GM19043 (cell line): Measurements from ENCODE around the gene CACNA1C.

Source experiments
- ATAC-seq: cut with Tn5 transposase; IDR thresholded peaks from one replicate; pipeline ENCODE4 v1.9.1; 2021; ENCODE audit warnings: low read depth; ENCODE audit not compliant: unreplicated experiment

Gene CACNA1C

DNA sequence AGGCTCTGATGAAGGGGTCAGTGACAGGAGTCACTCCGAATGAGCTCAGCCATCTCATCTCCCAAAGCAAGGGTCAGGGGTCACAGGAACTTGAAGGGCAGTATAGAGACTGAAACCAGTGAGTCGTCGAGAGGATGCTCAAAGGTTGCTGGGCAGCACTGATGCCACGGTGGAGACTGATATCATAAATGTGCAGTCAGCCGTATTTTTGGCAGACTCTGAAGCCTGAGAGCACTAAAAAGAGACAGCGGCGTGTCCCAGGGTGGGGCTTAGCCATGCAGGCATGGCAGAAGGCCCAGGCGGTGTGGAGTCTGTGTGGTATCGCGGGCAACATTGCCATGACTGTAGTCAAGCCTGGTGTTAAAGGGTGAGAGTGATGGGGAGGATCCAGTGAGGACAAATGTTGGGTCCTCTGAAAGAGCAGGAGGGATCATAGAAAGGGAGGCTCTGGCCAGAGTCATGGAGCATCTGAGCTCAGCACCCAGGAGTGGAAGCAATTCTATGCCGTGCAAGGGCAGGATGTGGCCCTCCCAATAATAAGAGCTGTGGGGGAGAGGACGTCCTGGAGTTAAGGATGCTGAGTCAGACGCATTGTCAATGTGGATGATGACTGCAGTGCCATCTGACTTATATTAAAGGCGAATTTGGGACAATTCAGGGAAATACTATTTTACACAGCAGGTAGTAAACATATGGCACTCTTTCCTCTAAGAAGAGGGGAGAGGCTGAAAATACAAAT lies 500.8 kb downstream of the CACNA1C start:
- no peak for ATAC-seq

DNA sequence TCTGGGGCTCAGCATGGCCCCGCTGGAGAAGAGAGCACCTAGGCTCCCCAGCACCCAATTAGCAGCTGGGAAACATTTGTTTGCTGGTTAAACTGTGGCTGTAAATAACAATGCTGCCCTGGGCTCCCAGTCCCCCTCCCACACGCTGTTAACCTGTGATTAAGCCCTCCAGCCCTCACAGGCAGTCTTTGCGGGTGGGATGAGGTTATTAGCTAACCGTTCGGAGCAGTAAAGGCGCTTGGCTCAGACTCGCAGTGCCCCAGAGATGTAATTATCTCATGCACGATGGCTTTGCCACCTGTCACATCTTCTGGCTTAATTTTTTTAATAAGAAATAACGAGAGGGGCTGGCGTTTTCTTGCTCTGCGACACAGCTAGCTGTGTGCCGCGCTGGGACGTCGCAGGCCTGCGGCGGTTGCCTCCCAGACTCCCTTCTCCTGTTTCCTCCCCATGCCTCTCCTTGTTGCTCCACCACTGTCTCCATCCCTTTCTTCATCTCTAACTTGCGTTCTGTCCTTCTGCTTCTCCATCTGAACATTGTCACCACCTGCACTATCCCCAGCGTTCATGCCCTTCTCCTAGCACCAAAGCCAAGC lies 502.8 kb downstream of the CACNA1C start:
- no peak for ATAC-seq

DNA sequence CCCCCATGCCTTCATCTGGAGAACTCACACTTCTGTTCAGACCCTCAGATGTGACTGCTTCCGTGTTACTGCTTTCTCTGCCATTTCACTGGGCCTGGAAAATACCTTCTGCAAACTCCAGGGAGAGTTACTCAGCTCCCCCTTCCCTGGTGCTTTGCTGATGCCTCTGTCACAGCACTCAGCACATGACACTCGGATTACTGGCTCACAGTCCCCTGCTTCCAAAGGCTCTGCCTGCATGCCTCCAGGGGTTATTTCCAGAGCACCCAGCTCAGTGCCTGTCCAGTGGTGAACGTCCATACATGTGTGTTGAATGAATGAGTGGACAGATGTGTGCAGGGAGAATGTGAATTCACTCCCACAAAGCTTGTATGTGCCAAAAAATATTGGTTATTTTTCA lies 504.8 kb downstream of the CACNA1C start:
- ATAC-seq: no peak

DNA sequence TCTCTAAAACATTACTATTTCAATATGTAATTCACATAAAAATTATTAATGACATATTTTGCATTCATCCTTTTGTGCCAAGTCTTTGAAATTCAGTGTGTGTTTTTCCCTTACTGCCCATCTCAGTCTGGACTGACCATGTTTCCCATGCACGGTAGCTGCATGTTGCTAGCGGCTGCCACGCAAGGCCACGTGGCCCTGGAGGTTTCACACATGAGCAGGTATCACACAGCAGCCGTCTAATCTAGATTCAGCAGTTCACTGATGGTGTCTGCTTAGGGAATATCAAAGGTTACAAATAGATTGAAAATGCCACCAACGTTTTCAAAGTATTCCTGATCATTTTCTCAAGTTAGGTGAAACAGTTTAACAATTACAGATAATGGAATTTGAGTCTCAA lies 507.1 kb downstream of the CACNA1C start:
- ATAC-seq: no peak

DNA sequence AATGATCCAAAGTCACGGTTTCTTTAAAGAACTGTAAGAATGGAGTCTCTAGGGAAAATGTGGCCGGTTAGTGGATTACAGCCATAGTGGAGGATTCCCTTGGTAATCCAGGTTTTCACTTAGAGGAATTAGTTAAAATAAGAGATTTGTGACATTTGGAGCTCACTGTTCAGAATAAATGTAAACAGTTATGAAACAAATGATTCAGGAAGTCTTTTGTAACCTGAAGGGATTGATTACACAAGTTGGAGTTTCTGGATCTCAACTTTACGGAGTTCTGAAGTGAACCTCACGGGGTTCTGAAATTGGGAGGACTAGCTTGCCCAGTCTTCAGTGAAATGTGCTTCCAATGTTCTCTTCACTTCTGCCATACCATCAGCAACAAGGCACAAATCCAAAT lies 507.6 kb downstream of the CACNA1C start:
- no peak for ATAC-seq

DNA sequence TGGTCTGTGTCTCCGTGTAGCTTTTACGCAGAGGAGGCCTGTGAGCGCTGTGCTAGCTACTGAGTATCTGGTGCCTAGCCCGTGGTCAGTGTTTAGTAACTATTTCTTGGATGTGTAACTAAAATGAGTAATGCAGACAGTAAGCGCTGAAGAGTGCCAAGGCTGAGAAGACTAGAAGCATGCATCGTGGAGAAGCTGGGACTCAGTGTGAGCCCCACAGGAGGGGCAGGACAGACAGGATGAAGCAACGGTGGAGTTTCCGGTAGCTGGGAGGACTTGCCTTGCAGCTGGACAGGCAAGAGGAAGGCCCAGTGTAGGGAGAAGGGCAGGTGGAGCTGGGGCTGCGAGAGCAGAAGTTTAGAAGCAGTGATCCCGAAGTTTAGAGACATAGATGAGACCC lies 508.6 kb downstream of the CACNA1C start:
- no peak for ATAC-seq

DNA sequence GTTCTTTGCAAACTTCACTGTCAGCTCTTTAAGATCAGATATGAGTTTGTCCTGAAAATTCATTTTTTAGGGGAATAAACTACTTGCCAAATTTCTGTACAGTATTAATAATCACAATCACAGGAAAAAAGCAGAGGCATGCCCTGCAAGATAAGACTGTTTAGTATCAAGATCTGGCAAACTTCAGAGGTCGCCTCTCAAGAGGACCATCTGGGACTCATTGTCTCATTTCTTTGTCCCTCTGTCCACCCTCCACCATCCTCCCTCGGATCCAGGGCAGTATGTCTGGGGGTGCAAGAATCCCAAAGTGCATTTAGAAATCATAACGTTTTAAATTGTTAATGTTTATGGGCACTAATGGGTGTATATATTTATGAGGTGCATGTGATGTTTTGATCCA lies 509.6 kb downstream of the CACNA1C start:
- ATAC-seq: no peak

DNA sequence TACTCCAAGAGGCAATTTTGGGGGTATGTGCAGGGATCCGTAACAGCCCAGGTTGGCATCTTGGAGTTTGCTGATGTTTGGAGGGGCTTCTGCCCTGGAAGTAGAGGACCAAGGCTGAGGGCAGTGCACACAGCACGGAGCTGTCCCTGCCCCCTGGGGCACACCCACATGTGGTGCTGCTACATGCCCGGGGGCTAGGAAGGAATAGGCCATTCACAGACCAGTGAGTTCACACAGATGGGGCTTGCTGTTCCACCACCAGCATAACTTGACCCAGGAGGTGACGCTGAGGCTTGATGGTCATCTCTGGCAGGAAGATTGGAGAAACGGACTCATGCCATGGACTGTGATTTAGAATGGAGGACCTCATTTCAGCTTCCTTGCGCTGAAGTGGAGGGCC lies 510.9 kb downstream of the CACNA1C start:
- no peak for ATAC-seq

DNA sequence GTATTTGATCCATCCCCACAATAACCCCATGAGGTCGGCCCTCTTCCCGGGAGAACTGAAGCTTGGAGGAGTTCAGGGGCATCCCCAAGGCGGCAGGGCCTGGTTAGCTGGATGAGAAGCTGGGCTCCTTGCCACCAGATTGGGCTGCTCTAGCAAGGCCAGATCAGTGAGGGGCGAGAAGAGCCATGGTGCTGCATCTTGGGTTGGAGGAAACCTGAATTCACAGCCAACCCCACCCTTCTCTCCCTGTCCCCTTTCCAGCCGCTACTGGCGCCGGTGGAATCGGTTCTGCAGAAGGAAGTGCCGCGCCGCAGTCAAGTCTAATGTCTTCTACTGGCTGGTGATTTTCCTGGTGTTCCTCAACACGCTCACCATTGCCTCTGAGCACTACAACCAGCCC lies 513.4 kb downstream of the CACNA1C start:
- no peak for ATAC-seq

DNA sequence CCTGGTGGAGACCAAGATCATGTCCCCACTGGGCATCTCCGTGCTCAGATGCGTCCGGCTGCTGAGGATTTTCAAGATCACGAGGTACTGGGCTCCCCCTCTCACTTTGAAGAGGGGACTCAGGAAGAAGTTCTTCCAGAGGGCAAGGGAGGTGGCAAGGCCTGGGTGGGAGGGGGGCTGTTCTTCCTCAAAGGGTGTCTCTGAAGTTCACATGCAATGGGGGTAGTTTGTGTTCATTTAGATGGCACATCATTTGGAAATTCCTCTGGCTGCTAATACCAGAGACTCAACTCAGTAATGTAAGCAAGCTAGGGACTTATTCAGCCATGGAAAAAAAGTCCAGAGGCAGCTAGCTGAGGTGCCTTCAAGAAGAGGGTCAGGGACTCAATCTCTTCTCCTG lies 514.9 kb downstream of the CACNA1C start:
- ATAC-seq: no peak

DNA sequence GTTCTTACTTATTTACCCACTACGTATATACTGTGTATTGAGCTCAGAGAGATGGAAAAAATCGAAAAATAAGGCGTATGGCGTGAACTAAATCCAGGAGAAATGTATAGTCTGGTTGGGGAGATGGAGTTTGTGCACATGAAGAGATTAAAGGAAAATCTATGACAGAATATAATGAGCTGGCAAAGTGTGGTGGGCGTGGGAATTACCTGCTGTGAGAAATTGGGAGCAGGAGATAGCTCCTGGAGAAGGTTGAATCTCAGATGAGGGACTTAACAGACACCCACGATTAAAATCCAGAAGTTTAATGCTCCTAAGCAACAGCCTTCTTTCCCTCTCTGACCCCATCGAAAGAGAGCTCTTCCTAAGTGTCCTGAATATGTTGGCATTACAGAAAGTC lies 517.8 kb downstream of the CACNA1C start:
- no peak for ATAC-seq

DNA sequence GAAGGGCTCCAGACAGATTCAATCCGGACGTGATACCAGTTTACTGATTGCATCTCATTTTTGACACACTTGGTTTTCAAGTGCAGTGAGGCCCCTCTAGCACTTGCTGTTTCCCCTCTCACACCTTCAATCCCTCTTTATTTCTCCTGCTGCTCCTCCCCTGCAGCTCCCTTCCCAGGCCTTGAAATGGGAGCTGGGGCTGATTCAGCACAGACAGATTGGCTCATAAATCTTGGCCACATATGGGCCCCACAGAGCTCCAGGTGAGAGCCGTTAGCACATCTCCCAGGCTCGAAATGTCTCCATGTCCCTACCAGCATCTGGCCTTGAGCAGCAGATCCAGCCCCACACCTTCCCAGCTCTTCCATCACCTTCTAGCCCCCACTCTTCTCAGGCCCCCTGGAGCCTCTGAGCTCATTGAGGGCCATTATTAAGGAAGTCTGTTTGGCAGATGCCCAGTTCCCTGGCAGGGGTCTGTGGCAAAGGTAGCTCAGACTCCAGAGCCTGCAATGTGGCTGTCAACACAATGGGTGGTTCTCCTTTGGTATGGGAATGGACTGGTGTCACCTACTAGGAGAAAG lies 521.7 kb downstream of the CACNA1C start:
- no peak for ATAC-seq

DNA sequence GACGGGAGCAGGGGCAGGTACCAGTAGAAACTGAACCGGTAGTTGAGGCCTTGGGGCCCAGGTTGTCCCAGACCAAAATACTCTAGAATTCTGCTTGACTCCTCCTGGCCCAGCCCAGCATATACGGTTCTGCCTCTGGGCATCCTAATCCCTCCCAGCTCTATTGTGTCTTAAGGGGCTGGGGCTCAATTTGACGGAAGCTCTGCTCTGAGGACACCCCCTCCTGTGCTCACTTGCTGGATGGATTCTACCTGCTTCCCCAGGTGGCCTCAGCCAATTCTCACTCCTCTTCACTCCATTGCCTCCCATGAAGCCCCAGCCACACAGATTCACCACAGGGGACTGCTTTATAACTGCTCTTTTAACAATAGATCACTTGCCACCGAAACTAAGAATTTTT lies 522.5 kb downstream of the CACNA1C start:
- ATAC-seq: no peak

DNA sequence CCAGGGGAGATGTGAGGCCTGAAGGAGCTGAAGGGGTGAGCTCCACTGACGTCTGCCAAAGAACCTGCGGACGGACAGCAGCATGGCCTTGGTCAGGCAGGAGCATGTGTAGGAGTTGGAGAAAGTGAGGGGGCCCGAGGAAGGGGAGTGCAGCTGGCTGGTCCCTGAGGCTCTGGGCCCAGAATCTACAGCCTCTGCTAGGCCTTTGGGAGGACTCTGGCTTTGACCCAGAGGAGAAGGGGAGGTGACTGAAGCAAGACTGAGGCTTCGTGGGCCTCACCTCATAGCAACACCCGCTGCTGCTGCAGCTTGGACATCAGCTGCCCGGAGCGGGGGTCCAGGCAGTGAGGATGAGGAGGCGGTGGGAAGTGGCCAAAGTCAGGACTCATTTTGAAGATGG lies 525.4 kb downstream of the CACNA1C start:
- ATAC-seq: no peak

DNA sequence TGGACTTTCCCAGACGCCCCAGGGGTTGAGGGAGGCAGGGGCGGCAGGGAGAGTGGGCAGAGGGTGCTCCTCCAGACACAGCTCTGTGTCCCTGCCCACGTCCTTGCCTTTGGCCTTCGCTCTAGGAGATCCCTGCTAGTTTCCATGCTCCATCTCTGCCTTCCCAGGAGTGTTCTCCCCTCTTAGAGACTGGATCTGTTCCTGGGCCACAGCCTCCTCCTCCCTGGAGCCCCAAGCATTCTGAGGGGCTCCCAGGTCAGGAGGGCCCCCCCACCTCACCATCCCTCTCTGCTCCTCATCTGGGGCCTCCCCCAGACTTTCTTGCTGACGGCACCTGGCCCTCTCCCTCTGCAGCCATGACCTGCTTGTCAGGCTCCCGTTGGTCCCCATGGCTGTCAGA lies 526.0 kb downstream of the CACNA1C start:
- ATAC-seq: no peak

DNA sequence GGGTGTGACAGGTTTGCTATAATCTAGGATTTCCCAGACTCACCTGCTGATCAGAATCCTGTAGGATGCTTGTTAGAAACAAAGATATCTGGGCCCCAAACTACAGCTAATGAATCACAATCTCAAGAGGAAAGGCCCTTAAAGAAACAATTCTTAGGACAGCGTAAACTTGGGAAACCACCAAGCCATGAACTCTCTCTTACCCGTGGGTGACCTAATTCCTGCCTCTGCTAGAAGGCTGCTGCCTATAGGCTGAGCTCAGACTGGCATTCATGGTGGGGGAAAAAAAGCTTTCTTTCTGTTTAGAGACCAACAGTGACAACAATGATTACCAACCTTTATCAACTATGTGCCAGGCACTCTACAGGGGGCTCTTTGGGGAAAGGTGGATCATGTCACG lies 528.0 kb downstream of the CACNA1C start:
- no peak for ATAC-seq

DNA sequence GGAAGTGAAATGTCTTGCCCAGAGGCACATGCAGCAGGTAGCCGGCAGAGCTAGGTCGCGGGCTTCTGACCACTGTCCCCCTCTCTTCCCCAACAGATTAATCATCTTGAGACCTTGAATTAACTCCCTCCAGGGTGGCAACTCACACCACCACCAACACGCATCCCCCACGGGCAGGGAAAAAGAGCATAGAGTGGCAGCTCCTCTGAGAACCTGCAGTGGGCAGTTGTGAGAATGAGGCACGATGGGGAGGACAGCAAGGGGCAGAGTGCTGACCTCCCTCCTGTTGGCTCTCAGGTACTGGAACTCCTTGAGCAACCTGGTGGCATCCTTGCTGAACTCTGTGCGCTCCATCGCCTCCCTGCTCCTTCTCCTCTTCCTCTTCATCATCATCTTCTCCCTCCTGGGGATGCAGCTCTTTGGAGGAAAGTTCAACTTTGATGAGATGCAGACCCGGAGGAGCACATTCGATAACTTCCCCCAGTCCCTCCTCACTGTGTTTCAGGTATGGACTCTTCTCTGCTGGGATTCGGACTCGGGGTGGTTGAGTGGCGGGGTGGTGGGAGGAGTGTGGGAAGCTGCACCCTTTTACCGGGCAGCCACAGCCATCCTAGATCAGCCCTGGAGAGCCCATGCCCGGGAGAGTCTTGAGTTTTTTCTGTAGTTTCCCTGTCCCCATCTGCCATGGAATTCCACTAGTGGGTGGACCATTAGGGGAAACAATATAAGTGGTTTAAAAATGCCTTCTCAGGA lies 528.7 kb downstream of the CACNA1C start:
- ATAC-seq: no peak

DNA sequence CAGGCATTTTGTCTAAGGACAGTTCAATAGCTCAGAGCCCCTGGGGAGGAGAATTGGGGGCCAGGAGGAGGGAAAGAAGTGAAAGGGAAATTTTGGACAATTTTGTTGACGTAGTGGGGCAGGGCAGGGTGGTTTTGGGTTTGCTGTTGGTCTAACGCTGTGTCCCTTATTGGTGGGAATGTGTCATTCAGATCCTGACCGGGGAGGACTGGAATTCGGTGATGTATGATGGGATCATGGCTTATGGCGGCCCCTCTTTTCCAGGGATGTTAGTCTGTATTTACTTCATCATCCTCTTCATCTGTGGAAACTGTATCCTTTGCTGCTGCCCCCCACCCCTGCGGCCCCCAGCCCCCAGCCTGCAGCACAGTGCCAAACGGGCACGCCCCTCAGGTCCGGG lies 529.8 kb downstream of the CACNA1C start:
- ATAC-seq: no peak

DNA sequence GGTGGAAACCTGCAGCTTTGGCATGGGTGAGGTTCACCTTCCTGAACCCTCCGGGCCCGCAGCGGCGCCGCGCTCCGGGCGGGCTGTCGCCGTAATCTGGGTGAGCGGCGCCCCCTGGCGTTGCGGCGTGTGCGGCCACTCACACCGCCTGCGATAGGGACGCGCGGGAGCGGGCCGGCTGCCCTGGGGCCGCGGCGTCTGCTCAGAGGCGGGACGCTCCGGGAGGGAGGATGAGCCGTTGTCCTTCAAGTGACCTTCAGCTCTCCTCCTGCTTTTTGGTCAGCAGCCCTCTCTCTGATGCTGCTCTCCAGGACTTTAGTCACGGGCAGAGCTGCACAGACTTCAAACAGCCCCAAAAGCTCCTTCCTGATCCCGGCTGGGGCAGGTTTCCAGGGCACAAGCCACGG lies 530.3 kb downstream of the CACNA1C start:
- ATAC-seq: no peak

DNA sequence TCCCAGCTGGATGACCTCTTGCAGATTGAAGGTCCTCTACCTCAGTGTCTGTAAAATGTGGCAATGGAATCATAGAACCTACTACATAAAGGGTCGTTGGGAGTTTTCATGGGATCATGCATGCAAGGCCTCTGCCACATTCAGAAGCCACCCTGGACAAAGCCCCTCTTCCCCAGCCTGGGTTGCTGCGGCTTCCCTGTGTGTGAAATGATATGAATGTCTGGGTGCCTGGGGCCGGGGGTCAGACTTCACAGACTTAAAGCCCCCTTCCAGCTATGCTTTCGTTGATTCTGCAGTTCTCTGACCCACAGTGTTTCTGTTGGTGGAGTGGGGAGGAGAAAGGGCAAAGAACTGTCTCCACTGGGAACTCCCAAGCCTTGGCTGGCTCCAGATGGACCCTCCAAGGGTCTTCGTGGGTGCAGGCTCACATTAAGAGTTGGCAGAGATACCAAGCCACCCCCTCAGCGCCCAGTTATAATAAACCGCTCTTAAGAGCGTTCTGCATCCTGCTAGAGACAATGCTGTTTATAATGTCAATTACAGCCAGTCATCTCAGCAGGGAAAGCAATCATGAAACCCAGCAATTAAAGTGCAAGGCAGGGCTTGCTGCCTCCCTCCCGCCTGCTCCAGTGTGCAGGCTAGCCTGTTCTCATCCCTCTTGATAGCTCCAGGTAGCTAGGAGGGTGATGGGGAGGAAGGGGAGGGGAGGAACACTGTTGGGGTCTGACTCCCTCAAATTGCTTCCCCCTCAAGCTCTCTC lies 531.0 kb downstream of the CACNA1C start:
- ATAC-seq: no peak
